ENCODE results near the gene RAD21L1.

The RAD21L1 gene

GRCh38 chr20:1272368-1273100, 46.7 kb downstream of the RAD21L1 start:
- DNase-seq (ENCODE audit: low read depth in 2 of 2) = no peak

- DNase-seq (ENCODE audit: low read depth in 2 of 2) = no peak
These were observed 47.5 kb downstream of the RAD21L1 start for GRCh38 chr20:1273366-1273765.

GRCh38 chr20:1274485-1275311, 48.9 kb downstream of the RAD21L1 start:
- DNase-seq (ENCODE audit: low read depth in 2 of 2) = no peak

GRCh38 chr20:1275919-1276318, 50.1 kb downstream of the RAD21L1 start:
- DNase-seq (ENCODE audit: low read depth in 2 of 2) = no peak

GRCh38 chr20:1277529-1278322, 51.9 kb downstream of the RAD21L1 start:
- no peak for DNase-seq (ENCODE audit: low read depth in 2 of 2)

GRCh38 chr20:1278993-1279392, 53.1 kb downstream of the RAD21L1 start:
- DNase-seq (ENCODE audit: low read depth in 2 of 2) = no peak

GRCh38 chr20:1280195-1281102, 54.6 kb downstream of the RAD21L1 start:
- no peak for DNase-seq (ENCODE audit: low read depth in 2 of 2)

GRCh38 chr20:1281279-1282057, 55.6 kb downstream of the RAD21L1 start:
- DNase-seq (ENCODE audit: low read depth in 2 of 2) = no peak

GRCh38 chr20:1282966-1283365, 57.1 kb downstream of the RAD21L1 start:
- DNase-seq (ENCODE audit: low read depth in 2 of 2) = no peak

GRCh38 chr20:1283522-1284510, 58.0 kb downstream of the RAD21L1 start:
- DNase-seq (ENCODE audit: low read depth in 2 of 2) = no peak

GRCh38 chr20:1286267-1287024, 60.6 kb downstream of the RAD21L1 start:
- DNase-seq (ENCODE audit: low read depth in 2 of 2) = no peak

- DNase-seq (ENCODE audit: low read depth in 2 of 2) = no peak
These were observed 61.5 kb downstream of the RAD21L1 start for GRCh38 chr20:1287306-1287705.

- DNase-seq (ENCODE audit: low read depth in 2 of 2) = no peak
These were observed 62.1 kb downstream of the RAD21L1 start for GRCh38 chr20:1287787-1288569.

- no peak for DNase-seq (ENCODE audit: low read depth in 2 of 2)
These were observed 65.4 kb downstream of the RAD21L1 start for GRCh38 chr20:1291191-1291741.

GRCh38 chr20:1292620-1293019, 66.8 kb downstream of the RAD21L1 start:
- no peak for DNase-seq (ENCODE audit: low read depth in 2 of 2)

GRCh38 chr20:1293641-1294379, 68.0 kb downstream of the RAD21L1 start:
- no peak for DNase-seq (ENCODE audit: low read depth in 2 of 2)

GRCh38 chr20:1294497-1294896, 68.7 kb downstream of the RAD21L1 start:
- DNase-seq (ENCODE audit: low read depth in 2 of 2) = no peak

Data from stimulated activated CD8-positive, alpha-beta memory T cell treated with anti-CD3 and anti-CD28 coated beads, Interleukin-2, amount 100 ng/mL, for 1 hour (primary cell).